Mesothelial cell of epicardium (in vitro differentiated cells): ENCODE data around the gene SORCS3. TPM values are rescaled to one million over a fixed set of nuclear protein-coding genes. Genes with fewer than 3 reads are reported as not detected.

Experiments
- DNase-seq, 2 experiments: peaks; one replicate each; pipeline ENCODE4 v3.0.0; 2021; ENCODE audit warnings: low spot score in 2 of 2; ENCODE audit not compliant: unreplicated experiment in 2 of 2
- H3K27ac Mint-ChIP-seq: 2 replicates; pipeline ENCODE4 v1.8.0; 2021; ENCODE audit warnings: mixed read lengths
- H3K27me3 Mint-ChIP-seq: 2 replicates; pipeline ENCODE4 v1.8.0; 2021; ENCODE audit warnings: low read depth, mixed read lengths
- H3K36me3 Mint-ChIP-seq: 2 replicates; pipeline ENCODE4 v1.8.0; 2021; ENCODE audit warnings: mixed read lengths
- H3K4me1 Mint-ChIP-seq: 2 replicates; pipeline ENCODE4 v1.8.0; 2021; ENCODE audit warnings: mixed read lengths
- H3K4me3 Mint-ChIP-seq: 2 replicates; pipeline ENCODE4 v1.8.0; 2021; ENCODE audit warnings: mild to moderate bottlenecking, moderate library complexity, mixed read lengths
- H3K9me3 Mint-ChIP-seq: 2 replicates; pipeline ENCODE4 v1.8.0; 2021; ENCODE audit warnings: mixed read lengths
- total RNA-seq: library from RNA; stranded (reverse); gene quantifications from 3 replicates; pipeline ENCODE4 v1.2.1, GENCODE V29; 2021
- TF ChIP-seq, protein P1 (sequence below): fragments of 200-600 bp; sonication (generic); IDR thresholded peaks from one replicate; pipeline ENCODE4 v1.5.0; 2021; ENCODE audit warnings: antibody characterized with exemption; ENCODE audit not compliant: unreplicated experiment

Gene SORCS3
- total RNA-seq, 1 donor from 2014 or later = 0.04 TPM

DNA sequence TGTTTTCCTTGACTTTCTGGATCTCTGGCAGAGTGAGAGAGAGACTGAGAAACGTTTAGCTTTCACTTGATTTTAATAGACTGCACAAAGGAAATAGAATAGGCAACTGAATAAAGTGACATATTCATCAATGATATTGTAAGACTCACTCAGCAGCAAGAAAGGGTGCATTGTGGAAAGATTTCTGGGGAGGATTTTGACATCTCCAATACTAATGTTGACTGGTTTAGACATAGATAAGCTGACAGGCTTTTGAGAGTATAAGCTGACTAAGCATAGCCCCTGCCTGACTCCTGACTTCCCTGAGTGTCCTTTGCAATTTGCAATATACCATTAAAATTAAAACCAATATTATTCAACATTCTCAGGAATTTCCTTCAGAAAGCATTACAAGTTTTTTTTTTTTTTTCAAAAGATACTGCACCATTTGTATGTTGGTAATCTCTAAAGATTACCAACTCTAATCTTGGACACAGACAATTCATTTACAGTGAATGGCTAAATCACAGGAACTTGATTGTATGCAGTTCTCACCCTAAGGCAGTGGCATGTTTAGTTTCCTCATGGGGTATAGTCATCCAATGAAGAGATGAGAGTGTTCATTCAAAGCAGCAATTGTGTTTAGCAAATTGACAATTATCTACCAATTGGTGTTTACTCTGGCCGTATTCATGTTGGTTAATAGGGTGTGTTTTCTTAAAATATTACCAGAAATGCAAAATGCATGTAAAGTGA, 325.6 kb downstream of the SORCS3 start:
- Mint-ChIP-seq H3K36me3 (no peaks in the 10 kb centered on the region), H3K4me3 (no peak overlapping the region), H3K9me3 (peaks cover 13% of the 10 kb centered on the region), H3K27ac (no peak overlapping the region), H3K27me3 (peaks cover 1% of the 10 kb centered on the region), H3K4me1 (no peaks in the 10 kb centered on the region)
- DNase-seq = no peak
- TF ChIP-seq, protein P1, sequence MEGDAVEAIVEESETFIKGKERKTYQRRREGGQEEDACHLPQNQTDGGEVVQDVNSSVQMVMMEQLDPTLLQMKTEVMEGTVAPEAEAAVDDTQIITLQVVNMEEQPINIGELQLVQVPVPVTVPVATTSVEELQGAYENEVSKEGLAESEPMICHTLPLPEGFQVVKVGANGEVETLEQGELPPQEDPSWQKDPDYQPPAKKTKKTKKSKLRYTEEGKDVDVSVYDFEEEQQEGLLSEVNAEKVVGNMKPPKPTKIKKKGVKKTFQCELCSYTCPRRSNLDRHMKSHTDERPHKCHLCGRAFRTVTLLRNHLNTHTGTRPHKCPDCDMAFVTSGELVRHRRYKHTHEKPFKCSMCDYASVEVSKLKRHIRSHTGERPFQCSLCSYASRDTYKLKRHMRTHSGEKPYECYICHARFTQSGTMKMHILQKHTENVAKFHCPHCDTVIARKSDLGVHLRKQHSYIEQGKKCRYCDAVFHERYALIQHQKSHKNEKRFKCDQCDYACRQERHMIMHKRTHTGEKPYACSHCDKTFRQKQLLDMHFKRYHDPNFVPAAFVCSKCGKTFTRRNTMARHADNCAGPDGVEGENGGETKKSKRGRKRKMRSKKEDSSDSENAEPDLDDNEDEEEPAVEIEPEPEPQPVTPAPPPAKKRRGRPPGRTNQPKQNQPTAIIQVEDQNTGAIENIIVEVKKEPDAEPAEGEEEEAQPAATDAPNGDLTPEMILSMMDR = no peak

- Mint-ChIP-seq H3K4me3 (no peak overlapping the region), H3K27me3 (peaks cover 14% of the 10 kb centered on the region), H3K9me3 (peaks cover 3% of the 10 kb centered on the region), H3K27ac (no peak overlapping the region), H3K36me3 (no peaks in the 10 kb centered on the region), H3K4me1 (no peaks in the 10 kb centered on the region)
- TF ChIP-seq, protein P1 = no peak
- DNase-seq = no peak
Measured at GRCh38 chr10:104980368-104980767, 339.3 kb downstream of the SORCS3 start.

DNA sequence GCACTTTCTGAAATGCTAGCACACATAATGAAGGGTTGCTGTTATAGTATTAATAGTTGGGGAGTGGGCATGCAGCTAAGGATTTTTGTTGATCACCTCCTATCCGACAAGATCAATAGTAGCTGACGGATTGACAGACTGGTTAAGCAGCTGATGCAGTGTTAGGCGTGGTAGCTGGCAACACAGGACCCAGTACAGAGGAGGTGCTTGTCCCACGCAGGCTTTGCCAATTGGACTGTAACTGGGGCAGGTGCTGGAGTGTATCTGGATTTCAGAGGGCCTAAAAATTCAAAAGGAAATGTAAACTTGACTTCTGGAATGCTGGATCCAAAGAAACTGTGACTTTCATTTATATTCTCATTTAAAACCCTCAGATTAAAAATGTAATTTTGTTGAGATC, 340.9 kb downstream of the SORCS3 start:
- H3K27me3 Mint-ChIP-seq = peaks cover 14% of the 10 kb centered on the region
- TF ChIP-seq, protein P1 = no peak
- peaks cover 16% of the 10 kb centered on the region for H3K9me3 Mint-ChIP-seq
- H3K36me3 Mint-ChIP-seq = no peaks in the 10 kb centered on the region
- no peaks in the 10 kb centered on the region for H3K4me1 Mint-ChIP-seq
- DNase-seq = no peak
- H3K4me3 Mint-ChIP-seq = no peak overlapping the region
- no peak overlapping the region for H3K27ac Mint-ChIP-seq

GRCh38 chr10:104988686-104989085, 347.6 kb downstream of the SORCS3 start:
- TF ChIP-seq, protein P1 = no peak
- Mint-ChIP-seq H3K36me3 (no peaks in the 10 kb centered on the region), H3K9me3 (peaks cover 16% of the 10 kb centered on the region), H3K4me1 (no peaks in the 10 kb centered on the region), H3K27me3 (peaks cover 6% of the 10 kb centered on the region), H3K4me3 (no peak overlapping the region), H3K27ac (no peak overlapping the region)
- DNase-seq = no peak

DNA sequence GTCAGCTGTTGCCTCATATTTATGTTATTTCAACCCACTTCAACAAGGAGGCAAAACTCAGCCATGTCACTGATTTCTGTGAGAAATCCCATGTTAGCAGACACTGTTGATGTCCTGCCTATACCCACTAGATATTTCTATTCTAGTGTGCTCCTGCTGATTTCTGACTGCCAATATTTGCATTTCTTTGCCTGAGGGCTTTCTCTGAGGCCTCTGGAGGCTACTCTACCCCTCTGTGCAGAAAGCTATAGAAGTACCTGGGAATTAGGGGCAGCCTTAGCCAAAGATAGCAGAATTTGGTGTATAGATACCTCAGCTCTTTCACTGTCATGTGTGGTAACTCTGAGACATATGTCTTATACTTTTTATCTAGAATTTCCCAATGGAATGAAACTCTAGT, 348.8 kb downstream of the SORCS3 start:
- Mint-ChIP-seq H3K27ac (no peak overlapping the region), H3K36me3 (no peaks in the 10 kb centered on the region), H3K9me3 (peaks cover 16% of the 10 kb centered on the region), H3K4me3 (no peak overlapping the region), H3K4me1 (no peaks in the 10 kb centered on the region), H3K27me3 (peaks cover 12% of the 10 kb centered on the region)
- DNase-seq = no peak
- TF ChIP-seq, protein P1 = no peak

- Mint-ChIP-seq H3K4me3 (no peak overlapping the region), H3K36me3 (no peaks in the 10 kb centered on the region), H3K4me1 (no peaks in the 10 kb centered on the region), H3K9me3 (no peaks in the 10 kb centered on the region), H3K27me3 (peaks cover 28% of the 10 kb centered on the region), H3K27ac (no peak overlapping the region)
- no peak for DNase-seq
- TF ChIP-seq, protein P1 = no peak
Measured at GRCh38 chr10:104993085-104993484, 352.0 kb downstream of the SORCS3 start.
